Activated CD4-positive, alpha-beta T cell treated with anti-CD3 and anti-CD28 coated beads, Interleukin-2, amount 50 U/mL, for 24 hours (primary cell): ENCODE measurements around the gene EPHA1.

Source experiments
- DNase-seq, 2 donors: peaks; one replicate each; pipeline ENCODE4 v3.0.0-alpha.2; 2020; ENCODE audit warnings: low read depth in 1 of 2, low spot score in 1 of 2

Gene EPHA1

GRCh38 chr7:143352531-143353002 is 56.1 kb downstream of the EPHA1 start:
- no peak for DNase-seq

- no peak for DNase-seq
Measured at GRCh38 chr7:143351574-143351973, 57.1 kb downstream of the EPHA1 start.

GRCh38 chr7:143351060-143351459 is 57.6 kb downstream of the EPHA1 start:
- no peak for DNase-seq

DNA sequence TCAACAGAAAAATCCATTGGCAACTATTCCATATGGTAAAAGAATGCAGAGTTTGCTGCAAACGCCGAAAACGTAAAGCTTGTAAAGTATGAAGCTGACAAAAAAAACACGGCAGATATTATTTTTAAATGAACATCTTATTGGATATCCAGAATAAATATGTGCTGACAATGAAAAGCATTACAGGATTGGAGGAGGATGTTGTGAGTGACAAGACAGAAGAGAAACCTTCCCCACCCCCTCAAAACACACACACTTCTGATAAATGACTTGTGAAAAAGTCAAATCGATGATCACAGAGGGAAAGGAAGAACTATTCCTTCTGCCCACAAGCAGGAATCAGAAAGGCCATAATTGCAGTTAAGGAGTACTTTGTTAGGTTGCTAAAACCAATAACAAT is 60.7 kb downstream of the EPHA1 start:
- DNase-seq = no peak

GRCh38 chr7:143346018-143346417 is 62.6 kb downstream of the EPHA1 start:
- DNase-seq = no peak

GRCh38 chr7:143345428-143345900 is 63.2 kb downstream of the EPHA1 start:
- DNase-seq = peak; percentile 28 to 39

DNA sequence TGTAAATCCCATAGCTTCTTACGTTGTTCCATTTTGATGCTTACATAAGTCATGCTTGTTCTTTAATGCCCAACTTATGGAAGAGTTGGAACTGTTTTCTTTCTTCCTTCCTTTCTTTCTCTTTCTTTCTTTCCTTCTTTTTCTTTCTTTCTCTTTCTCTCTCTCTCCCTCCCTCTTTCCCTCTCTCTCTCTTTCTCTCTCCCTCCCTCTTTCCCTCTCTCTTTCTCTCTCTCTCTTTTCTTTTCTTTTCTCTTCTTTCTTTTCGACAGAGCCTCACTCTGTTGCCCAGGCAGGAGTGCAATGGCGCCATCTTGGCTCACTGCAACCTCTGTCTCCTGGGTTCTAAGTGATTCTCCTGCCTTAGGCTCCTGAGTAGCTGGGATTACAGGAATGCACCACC is 65.1 kb downstream of the EPHA1 start:
- no peak for DNase-seq

DNA sequence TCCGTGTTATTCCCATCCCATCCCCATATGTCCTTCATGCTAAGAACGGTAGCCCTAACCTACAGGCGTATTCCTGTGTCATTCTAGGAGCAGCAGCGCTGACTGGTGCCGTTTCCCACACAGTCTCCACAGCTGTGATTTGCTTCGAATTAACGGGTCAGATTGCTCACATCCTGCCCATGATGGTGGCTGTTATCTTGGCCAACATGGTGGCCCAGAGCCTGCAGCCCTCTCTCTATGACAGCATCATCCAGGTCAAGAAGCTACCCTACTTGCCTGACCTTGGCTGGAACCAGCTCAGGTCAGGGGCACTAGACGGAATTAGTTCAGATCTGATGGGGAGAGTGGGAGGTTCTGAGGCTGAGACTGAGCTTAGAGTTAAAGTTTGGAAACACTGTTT is 66.8 kb downstream of the EPHA1 start:
- no peak for DNase-seq
